ENCODE measurements around the gene NCOR1. TPM values are rescaled to one million over a fixed set of nuclear protein-coding genes. Genes with fewer than 3 reads are reported as not detected.
A peak's percentile ranks its signal among the peaks of the same experiment; 100 is the strongest.
"Not testable (repeated sequence)": the region's sequence is repeated elsewhere in the genome, so short reads cannot be mapped to it uniquely, and the experiment has no call there.

NCOR1 gene
- total RNA-seq, 1 donor from 2014 or later = 96.1 TPM

DNA sequence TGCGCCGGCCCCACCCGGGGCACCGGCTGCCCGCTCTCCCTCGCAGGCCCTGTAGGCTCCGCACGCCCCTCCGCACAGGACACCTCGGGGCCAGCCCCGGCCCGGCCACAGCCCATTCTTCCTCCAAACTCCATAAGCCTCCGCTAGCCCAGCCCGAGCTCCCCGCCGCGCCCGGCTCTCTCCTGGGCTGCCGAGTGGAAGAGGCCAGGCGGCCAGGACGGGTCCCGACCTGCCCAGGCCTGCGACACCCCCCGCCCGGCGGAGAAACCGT, 397 bp downstream of the NCOR1 start:
- no peak for DNase-seq (ENCODE audit: low read depth, low spot score)

DNA sequence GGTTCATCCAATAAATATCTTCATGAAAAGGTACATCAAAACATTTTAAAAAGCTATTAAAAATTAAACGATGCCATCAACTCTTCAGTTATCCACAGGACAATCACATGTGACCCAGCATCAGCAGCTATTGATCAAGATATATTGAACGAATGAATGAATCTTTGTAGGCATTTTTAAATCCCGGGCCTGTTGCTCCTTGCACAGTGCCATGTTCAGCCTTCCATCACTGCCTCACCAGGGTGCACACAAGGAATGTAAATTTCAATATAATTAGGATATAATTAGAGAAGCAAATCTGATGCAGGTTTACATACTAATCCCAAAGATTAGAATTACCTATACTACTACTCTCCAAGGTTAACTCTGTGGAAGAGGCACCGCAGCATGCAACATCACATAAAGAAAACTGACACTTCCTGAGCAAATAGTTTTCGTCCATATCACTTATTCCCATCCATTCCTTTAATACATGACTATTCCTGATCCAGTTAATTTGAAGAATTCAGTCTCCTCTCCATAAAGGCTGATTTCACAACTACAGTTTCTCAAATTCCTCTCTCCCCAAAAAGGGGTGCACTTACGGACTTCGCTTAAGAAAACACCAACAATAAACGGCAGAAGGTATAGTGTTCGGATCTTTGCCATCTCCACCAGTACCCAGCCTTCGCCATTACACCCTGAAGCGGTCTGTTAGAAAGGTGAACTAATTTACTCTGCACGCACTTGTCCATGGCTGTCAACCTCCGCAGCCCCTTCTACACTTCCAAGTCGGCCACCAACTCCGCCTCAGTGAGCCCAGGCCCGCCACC, 938 bp downstream of the NCOR1 start:
- DNase-seq (ENCODE audit: low read depth, low spot score) = no peak

DNA sequence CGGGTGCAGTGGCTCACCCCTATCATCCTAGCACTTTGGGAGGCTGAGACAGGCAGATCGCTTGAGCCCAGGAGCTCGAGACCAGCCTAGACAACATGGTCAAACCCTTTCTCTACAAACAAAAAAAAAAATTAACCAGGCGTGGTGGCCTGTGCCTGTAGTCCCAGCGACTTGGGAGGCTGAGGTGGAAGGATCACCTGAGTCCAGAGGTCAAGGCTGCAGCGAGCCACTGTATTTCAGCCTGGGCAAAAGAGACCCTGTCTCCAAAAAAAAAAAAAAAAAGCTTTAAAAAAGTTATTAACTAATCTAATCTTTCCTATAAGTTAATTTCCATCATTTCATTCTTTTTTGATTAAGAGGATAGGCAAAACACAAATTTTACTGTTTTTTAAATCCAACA, 2.5 kb downstream of the NCOR1 start:
- no peak for DNase-seq (ENCODE audit: low read depth, low spot score)

DNA sequence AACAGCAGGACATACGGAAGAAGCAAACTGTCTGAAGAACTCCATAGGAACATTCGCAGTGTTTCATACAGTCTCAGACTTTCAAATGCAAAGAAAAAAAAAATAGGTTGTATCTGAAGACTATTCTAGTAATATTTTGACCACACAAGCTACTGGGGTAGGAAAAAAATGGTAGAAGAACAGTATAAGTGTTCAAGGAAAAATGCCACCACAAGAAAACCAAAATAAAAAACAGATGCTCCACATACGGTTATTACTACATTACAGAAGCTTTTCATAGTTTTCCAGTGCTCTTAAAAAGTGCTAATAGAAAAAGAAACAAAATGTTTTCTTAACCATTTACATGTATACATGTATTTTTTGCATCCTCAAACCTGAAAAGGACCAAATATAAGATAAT, 3.7 kb downstream of the NCOR1 start:
- DNase-seq (ENCODE audit: low read depth, low spot score) = no peak

DNA sequence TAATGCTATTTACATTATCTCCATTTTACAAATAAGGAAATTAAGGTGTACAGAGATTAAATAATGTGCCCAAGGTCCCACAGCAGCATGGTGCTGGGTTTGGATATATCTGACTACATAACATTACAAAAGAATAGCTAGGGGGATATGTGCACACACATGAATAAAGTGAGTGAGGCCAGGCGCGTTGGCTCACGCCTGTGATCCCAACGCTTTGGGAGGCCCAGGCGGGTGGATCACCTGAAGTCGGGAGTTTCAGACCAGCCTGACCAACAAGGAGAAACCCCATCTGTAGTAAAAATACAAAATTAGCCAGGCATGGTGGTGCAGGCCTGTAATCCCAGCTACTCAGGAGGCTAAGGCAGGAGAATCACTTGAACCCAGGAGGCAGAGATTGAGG, 10.6 kb downstream of the NCOR1 start:
- not testable (repeated sequence) for DNase-seq (ENCODE audit: low read depth, low spot score)

DNA sequence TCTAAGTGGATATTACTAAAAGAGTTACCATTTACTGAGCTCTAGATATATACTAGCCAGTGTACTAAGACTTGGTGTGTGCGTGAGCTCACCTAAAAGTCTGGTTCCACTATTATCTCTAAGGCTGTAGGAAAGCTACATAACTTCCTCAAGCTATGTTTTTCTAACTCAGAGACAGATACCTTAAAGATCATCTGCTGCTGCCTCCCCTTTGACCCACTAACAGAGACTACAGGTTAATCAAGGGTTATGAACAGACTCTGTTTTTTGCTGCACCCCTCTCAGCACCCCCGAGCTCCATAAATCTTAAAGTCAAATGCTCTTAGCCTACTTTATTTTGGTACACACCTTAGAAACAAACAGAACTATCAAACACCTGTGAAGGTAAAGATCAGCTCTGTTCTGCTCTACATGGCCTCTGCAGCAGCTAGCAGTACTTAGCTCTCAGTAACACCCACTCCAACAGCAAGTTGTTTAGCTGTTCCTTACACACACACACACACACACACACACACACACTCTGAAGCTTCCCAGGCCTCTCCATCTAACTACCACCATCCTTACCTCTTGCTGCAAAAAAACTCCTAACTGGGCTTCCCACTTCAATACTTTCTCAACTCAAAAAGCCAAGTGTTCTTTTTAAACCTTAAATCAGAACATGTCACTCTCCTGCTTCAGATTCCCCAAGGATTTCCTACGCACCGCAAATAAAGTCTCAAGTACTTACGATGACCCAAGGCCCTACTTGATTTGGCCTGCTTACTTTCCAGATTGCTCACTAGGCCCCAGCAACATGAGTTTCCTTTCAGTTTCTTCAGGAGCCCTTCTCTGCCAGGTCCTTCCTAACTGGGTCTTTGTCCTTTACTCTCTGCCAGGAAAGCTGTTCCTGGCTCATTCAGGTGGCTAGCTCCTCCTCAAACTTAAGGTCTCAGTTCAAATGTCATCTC, 12.5 kb downstream of the NCOR1 start:
- DNase-seq (ENCODE audit: low read depth, low spot score) = not testable (repeated sequence)

DNA sequence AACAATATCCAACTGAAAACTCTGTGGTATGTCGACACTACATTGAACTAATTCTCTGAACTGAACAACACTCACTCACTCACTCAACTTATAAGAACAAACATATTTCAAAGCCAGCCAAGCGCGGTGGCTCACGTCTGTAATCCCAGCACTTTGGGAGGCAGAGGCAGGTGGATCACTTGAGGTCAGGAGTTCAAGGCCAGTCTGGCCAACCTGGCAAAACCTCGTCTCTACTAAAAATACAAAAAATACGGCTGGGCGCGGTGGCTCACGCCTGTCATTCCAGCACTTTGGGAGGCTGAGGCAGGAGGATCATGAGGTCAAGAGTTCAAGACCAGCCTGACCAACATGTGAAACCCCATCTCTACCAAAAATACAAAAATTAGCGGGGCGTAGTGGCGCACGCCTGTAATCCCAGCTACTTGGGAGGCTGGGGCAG, 13.6 kb downstream of the NCOR1 start:
- DNase-seq (ENCODE audit: low read depth, low spot score) = not testable (repeated sequence)

DNA sequence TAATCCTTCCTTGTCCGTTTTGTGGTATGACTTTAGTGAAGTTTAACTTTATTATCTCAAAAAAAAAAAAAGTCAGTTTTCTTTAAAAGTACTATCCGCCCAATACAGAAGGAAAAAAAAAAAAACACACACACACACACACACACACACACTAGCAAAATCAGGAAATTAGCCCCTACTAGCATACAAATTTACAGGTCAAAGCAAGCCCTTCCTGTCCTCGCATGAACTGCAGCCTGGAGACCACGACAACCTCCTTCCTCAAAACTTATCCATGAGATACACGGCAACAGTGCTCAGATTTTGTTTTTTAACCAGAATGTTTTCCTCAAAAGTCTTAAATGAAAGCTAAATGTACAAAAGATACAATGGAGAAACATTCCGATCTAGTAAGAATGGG, 16.2 kb downstream of the NCOR1 start:
- no peak for DNase-seq (ENCODE audit: low read depth, low spot score)

DNA sequence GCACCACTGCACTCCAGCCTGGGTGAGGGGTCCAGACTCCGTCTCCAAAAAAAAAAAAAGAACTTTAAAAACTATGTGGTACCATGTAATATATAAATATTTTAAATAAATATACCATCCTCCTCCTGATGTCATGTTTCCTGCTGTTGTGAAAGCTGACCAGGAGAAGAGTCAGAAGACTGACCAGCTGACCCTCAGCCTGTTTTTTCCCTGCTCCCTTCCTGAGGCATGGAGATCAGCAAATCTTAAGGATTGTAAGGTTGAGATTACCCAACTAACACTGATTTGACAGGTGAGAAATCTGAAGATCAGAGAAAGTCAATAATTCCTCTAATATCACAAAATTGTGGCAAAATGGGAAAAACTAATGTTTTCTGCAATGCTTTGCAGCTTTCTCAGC, 18.1 kb downstream of the NCOR1 start:
- no peak for DNase-seq (ENCODE audit: low read depth, low spot score)

DNA sequence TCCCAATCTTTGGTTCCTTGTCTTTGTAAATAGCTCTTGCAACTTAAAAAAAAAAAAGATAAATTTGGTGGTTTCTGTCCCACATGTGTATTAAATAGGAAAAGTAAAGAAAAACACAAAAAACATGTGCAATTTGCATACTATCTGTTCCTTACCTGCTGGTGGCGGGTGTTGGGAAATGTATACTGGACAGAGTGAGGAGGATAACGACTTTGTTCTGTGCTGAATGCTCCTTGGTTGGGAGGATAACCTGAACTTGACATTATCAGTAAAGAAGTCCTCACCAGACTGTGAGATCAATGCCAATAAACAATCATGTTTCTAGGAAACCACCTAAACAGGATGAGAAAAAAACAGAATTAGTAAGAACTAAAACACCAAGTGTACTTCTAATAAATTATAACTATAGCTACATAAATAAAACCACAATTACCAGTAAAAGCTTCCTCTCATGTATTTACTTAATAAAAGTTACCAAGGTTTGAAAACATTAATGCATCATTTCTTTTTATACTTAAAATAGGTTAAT, 21.0 kb downstream of the NCOR1 start:
- DNase-seq (ENCODE audit: low read depth, low spot score) = not testable (repeated sequence)

DNA sequence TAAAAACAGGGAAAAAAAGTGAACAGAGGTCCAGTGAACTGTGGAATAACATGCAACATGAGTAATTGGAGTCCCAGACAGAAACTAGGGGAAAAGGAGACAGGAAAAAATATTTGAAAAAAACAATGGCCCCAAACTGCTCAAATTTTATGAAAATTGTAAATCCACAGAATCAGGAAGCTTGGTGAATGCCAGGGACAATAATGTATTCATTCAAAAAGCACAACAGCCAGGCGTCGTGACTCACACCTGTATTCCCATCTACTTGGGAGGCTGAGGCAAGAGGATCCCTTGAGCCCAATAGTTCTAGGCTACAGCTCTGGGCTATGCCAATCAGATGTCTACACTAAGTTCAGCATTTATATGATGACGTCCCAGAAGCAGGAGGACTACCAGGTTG, 23.7 kb downstream of the NCOR1 start:
- peak; percentile 56 for DNase-seq (ENCODE audit: low read depth, low spot score)

DNA sequence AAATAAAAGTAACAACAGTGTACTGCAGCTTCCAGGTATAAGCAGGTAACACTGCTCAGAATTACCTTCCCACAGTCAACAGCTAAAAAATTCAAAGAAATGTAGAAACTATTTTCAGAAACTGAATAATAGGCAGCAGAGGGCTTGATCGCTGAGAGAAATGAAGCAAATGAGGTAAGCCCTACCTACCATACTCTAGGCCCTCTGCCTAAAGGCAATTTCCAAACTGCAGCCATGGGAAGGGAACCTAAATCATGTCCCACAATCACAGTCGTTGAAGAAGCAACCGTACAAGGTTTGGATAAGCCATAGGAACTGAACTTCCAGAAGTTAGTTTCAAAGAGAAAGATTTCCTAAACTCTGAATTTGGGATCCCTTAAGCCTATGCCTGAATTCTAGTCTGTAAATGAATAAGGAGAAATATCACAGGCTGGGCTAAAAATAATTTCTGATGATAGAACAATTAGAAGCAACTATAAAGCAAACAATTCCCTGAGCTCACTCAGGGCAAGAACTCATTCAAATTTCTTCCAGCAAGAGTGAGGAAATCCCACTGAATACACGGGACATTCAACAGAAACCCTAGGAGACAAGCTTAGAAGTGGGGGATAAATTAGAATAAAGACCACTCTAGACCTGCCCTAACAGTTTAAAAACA, 24.5 kb downstream of the NCOR1 start:
- no peak for DNase-seq (ENCODE audit: low read depth, low spot score)

DNA sequence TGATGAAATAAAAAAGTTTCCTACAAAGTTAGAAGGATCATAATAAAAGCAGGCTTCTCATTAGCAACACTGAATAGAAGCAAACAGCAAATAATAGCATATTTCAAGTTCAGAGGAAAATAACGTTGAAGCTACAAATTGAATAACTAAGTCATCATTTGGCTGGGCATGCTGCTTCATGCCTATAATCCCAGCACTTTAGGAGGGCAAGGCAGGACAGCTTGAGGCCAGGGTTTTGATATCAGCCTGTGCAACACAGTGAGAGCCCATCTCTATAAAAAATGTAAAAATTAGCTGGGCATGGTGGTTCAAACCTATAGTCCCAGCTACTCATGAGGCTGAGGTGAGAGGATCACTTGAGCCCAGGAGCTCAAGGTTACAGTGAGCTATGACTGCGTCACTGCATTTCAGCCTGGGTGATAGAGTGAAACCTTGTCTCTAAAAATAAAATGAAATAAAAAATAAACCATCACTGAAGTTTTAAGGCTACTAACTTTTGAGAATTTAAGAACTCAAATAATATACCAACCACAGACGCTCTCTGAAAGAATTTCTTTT, 25.5 kb downstream of the NCOR1 start:
- DNase-seq (ENCODE audit: low read depth, low spot score) = no peak

DNA sequence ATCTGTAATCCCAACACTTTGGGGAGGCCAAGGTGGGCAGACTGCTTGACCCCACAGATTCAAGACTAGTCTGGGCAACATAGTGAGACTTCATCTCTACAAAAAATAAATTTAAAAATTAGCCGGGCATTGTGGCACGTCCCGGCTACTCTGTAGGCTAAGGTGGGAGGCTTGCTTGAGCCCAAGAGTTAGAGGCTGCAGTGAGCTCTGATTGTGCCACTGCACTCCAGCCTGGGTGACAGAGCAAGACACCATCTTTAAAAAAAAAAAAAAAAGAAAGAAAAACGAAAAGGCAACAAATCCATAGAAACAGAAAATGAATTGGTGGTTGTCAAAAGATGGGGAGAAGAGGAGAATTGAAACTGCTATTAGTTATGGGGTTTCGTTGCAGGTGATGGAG, 27.7 kb downstream of the NCOR1 start:
- no peak for DNase-seq (ENCODE audit: low read depth, low spot score)

DNA sequence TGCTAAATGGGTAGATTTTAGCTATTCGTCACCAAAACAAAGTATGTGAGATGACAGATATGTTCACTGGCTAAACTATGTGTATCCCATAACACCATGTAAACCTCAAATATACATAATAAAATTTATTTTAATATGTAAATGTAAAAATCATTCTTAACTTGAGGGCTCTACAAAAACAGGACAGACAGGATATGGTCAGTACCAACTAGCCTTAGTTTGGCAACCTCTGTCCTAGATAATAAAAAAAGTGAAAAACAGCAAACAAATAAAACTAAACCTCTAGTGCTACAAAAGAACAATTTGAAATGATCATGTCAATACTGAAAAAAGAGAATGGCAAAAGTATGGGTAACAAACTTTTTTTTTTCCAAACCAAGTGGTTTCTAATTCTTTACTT, 33.8 kb downstream of the NCOR1 start:
- DNase-seq (ENCODE audit: low read depth, low spot score) = no peak

DNA sequence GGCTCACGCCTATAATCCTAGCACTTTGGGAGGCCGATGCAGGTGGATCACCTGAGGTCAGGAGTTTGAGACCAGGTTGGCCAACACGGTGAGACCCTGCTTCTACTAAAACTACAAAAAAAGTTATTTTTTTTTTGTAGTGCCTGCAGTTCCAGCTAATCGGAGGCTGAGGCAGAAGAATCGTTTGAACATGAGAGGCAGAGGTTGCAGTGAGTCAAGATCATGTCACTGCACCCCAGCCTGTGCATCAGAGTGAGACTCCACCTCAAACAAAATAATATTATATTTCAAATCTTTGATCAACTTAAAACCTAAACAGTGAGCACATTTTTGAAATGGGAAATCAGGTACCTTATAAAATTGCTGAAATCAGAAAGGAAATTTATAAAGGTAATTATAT, 36.5 kb downstream of the NCOR1 start:
- DNase-seq (ENCODE audit: low read depth, low spot score) = no peak

DNA sequence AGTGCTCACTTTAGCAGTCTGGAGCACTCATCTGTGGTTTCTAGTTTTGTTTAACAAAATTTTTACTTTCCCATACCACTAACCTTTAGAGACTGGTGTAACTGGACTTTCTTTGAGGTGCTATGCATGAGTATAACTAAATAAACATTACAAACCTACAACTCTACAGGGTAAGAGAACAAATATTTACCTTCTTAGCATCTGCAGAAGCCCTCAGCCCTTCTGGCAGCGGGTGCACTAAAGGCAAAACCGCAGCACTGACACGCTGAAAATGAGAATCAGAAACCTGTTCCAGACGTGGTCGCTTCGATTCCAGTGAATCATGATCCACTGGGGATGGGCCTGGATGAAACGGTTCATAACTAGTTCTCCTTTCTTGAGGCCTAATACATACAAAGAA, 43.7 kb downstream of the NCOR1 start:
- no peak for DNase-seq (ENCODE audit: low read depth, low spot score)

DNA sequence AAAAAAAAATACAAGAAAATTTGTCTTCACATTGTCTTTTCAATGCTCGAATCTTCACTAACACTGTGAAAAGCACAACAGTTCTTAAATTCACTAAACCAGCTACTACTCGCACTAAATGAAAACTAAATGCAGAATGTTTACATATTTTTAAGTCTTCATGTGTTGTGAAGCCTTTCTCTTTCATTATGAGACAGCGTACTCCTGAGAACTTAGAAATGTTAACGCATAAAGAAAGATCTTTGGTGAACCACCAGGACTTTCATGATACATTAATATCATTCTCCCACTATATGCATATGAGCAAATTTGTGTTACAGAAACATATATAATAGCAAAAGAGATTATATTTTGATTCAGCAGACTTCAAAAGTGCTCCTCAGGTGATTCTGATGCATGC, 48.6 kb downstream of the NCOR1 start:
- not testable (repeated sequence) for DNase-seq (ENCODE audit: low read depth, low spot score)

DNA sequence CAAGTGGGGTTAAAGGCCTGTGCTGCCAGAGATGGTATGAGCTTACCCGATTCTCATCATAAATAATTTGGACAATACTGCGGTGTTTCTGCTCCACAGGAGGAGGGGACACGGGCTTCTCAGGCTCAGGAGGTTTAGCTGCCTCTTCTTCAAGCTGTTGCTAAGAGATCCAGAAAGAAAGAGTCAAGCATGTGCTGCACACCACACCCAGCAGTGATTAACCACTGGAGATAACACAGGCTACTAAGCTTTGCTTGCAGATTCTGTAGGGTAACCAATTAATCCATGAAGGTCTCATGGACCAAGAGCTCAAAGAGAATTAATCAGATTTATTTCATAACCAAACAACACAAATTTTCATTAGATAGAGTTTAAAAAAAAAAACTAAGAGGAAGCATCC, 56.6 kb downstream of the NCOR1 start:
- DNase-seq (ENCODE audit: low read depth, low spot score) = no peak

DNA sequence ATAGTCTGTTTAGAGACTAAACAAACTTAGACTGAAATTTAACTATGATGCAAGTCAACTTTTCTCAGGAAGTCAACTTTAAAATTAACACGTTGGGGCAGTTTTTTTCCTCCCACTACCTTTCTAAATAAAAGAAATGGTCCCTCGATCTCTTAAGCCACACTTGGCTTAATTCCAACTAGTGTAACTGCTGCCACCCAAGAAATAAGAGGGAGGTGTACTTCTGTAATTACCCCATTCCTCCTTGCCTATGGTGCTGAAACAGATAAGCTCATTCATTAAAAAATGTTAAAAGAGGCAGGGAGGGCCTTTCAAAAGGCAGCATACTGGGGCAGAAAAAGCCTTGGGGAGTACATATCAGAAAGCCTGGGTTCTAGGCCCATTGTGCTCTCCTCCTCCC, 59.8 kb downstream of the NCOR1 start:
- no peak for DNase-seq (ENCODE audit: low read depth, low spot score)

DNA sequence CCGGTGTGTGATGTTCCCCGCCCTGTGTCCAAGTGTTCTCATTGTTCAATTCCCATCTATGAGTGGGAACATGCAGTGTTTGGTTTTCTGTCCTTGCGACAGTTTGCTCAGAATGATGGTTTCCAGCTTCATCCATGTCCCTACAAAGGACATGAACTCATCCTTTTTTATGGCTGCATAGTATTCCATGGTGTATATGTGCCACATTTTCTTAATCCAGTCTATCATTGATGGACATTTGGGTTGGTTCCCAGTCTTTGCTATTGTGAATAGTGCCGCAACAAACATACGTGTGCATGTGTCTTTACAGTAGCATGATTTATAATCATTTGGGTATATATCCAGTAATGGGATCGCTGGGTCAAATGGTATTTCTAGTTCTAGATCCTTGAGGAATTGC, 63.0 kb downstream of the NCOR1 start:
- not testable (repeated sequence) for DNase-seq (ENCODE audit: low read depth, low spot score)

All from pulmonary artery endothelial cell (primary cell).